OCI-LY3 (cell line): ENCODE data around the gene ABCB7.

Experiments used
- EZH2phosphoT487 ChIP-seq: fragments of 200-600 bp; shearing (Covaris generic); IDR thresholded peaks from 2 replicates; pipeline ENCODE4 v1.6.1; 2018; ENCODE audit warnings: antibody characterized with exemption, mixed run types, low read depth
- TF ChIP-seq, protein P1 (sequence below): fragments of 200-600, 300-600 bp; sonication (generic); IDR thresholded peaks from 2 replicates; pipeline ENCODE4 v1.5.1; 2014; ENCODE audit warnings: antibody characterized with exemption, low read length, low read depth

DNA sequence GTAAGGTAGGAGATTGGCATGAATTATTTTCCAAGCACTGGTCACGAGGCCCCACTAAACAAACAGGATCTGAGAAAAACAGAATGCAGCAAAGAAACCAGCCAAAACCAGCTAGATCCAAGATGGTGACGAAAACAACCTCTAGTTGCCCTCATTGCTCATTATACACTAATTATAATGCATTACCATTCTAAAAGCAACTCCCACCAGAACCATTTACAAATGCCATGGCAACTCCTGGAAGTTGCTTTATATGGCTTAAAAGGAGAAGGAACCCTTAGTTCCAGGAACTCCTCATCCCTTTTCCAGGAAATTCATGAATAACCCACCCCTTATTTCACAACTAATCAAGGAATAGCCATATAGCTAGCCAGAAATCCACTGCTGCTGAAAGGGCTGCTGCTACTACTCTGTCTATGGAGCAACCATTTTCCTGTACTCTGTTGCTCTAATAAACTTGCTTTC lies 69.3 kb downstream of the ABCB7 start:
- TF ChIP-seq, protein P1, sequence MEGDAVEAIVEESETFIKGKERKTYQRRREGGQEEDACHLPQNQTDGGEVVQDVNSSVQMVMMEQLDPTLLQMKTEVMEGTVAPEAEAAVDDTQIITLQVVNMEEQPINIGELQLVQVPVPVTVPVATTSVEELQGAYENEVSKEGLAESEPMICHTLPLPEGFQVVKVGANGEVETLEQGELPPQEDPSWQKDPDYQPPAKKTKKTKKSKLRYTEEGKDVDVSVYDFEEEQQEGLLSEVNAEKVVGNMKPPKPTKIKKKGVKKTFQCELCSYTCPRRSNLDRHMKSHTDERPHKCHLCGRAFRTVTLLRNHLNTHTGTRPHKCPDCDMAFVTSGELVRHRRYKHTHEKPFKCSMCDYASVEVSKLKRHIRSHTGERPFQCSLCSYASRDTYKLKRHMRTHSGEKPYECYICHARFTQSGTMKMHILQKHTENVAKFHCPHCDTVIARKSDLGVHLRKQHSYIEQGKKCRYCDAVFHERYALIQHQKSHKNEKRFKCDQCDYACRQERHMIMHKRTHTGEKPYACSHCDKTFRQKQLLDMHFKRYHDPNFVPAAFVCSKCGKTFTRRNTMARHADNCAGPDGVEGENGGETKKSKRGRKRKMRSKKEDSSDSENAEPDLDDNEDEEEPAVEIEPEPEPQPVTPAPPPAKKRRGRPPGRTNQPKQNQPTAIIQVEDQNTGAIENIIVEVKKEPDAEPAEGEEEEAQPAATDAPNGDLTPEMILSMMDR: no peak
- no peak for TF ChIP-seq EZH2phosphoT487
